Mucosa of descending colon (tissue), 3 donors: ENCODE measurements around the gene CAB39. TPM values are rescaled to one million over a fixed set of nuclear protein-coding genes. Genes with fewer than 3 reads are reported as not detected.

Source experiments
- ATAC-seq: fragments of 200-7000 bp; cut with Tn5 transposase; one replicate; pipeline ENCODE4 v1.9.1; 2020; ENCODE audit warnings: mild to moderate bottlenecking, moderate library complexity
- DNase-seq, 3 donors: peaks; one replicate each; pipeline ENCODE4 v3.0.0-alpha.2; 2020
- H3K36me3 ChIP-seq: fragments of 200-600 bp; one replicate; pipeline ENCODE4 v1.8.0; 2021; ENCODE audit warnings: low read depth, mild to moderate bottlenecking
- H3K4me1 ChIP-seq: fragments of 200-600 bp; one replicate; pipeline ENCODE4 v1.8.0; 2021; ENCODE audit warnings: low read depth, mild to moderate bottlenecking
- H3K4me3 ChIP-seq: fragments of 200-600 bp; one replicate; pipeline ENCODE4 v1.8.0; 2021; ENCODE audit warnings: mild to moderate bottlenecking
- H3K9me3 ChIP-seq: fragments of 200-600 bp; one replicate; pipeline ENCODE4 v1.8.0; 2021; ENCODE audit warnings: mild to moderate bottlenecking
- intact Hi-C, 2 donors: fragments of 100-400 bp; cut with DNase I in 1 of 2; cut with micrococcal nuclease in 1 of 2; formaldehyde crosslinking; loops; one replicate each; pipeline versions ENCODE4 v1.11.0 to v1.11.1; 2022; cut with DNase I, micrococcal nuclease
- total RNA-seq, 3 donors: library from RNA; stranded (reverse); fragmentation: NEBNext Ultra II Directional in 2 of 3; extraction: Animal tissue kit (Norgen Biotek cat#: 25700) in 2 of 3; gene quantifications; one replicate each; pipeline versions ENCODE4 v1.2.1 to v1.2.4, GENCODE V29; 2021 to 2023
- TF ChIP-seq, protein P1 (sequence below): fragments of 200-600 bp; IDR thresholded peaks from one replicate; pipeline ENCODE4 v1.8.0; 2022; ENCODE audit warnings: antibody characterized with exemption, mild to moderate bottlenecking
- donor health status: DM: no; HTN: no; CAD: no; lungs with moderate emphysema.
- donor health status: DM: no; HTN: no; CAD: no.
- donor health status: DM: no; HTN: yes; CAD: no.

CAB39 gene
- total RNA-seq, 3 donors from 2014 or later = 112 to 155 (median 115) TPM

DNA sequence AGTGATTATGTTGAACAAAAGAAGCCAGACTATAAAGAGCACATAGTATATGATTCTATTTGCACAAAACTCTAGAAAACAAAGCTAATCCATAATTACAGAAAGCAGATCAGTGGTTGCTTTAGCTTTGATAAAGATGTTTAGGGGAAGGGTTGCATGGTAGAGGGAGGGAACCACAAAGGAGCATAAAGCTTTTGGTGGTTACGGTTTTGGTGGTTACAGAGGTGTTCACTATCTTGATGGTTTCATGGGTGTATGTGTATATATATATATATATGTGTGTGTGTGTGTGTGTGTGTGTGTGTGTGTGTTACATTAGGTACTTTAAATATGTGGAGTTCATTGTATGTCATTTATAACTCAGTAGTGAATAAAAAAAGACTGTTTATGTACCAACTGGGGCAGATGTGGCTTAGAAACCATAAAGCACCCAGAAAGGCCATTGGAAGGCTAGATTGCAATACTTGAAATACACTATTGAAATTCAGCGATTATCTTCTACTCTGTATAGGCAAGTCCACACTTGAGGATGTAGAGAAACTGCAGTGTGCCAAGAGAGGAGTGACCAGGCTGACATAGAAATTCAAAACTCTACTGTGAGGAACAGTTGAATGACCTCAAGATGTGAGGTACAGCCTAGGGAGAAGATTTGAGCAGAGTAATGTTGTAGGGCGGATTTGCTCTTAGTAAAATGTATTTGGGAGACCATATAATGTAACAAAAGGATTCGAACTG, 60.6 kb downstream of the CAB39 start:
- TF ChIP-seq, protein P1, sequence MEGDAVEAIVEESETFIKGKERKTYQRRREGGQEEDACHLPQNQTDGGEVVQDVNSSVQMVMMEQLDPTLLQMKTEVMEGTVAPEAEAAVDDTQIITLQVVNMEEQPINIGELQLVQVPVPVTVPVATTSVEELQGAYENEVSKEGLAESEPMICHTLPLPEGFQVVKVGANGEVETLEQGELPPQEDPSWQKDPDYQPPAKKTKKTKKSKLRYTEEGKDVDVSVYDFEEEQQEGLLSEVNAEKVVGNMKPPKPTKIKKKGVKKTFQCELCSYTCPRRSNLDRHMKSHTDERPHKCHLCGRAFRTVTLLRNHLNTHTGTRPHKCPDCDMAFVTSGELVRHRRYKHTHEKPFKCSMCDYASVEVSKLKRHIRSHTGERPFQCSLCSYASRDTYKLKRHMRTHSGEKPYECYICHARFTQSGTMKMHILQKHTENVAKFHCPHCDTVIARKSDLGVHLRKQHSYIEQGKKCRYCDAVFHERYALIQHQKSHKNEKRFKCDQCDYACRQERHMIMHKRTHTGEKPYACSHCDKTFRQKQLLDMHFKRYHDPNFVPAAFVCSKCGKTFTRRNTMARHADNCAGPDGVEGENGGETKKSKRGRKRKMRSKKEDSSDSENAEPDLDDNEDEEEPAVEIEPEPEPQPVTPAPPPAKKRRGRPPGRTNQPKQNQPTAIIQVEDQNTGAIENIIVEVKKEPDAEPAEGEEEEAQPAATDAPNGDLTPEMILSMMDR = no peak
- intact Hi-C loops = no loop called here
- H3K9me3 ChIP-seq = no peaks in the 10 kb centered on the region
- no peak overlapping the region for H3K4me3 ChIP-seq
- H3K4me1 ChIP-seq = no peaks in the 10 kb centered on the region
- ATAC-seq (no peak), DNase-seq (no peak)
- no peaks in the 10 kb centered on the region for H3K36me3 ChIP-seq

DNA sequence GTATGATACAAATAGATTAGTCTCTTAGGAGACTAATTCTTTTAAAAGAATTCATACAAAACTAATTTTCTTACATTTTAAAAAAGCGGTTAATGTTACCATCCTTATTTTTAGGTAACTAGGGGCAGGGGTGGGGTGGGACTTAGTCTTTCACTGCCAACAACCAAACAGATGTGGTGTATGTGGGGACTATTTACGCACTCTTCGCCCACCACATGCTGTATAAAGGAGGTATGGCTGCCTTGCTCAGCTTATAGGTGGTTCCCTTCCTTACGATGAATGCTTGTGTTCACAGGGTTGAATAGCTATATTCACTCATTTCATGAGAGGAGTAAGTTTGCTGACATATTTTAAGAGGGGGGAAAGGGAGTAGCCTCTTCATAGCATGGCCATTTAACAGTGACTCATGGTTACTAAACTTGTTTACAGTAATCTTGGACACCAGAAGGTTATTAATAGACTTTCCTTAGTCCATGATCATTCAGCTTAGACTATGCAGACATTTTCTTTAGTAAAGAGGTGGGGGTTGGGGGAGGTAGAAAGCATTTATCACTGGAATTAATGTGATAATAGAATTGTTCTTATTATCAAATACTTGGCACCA, 61.8 kb downstream of the CAB39 start:
- DNase-seq (no peak), ATAC-seq (peak; percentile 70)
- Histone ChIP-seq H3K4me1 (no peaks in the 10 kb centered on the region), H3K4me3 (no peak overlapping the region), H3K36me3 (no peaks in the 10 kb centered on the region), H3K9me3 (no peaks in the 10 kb centered on the region)
- intact Hi-C loops = no loop called here
- TF ChIP-seq, protein P1 = no peak

DNA sequence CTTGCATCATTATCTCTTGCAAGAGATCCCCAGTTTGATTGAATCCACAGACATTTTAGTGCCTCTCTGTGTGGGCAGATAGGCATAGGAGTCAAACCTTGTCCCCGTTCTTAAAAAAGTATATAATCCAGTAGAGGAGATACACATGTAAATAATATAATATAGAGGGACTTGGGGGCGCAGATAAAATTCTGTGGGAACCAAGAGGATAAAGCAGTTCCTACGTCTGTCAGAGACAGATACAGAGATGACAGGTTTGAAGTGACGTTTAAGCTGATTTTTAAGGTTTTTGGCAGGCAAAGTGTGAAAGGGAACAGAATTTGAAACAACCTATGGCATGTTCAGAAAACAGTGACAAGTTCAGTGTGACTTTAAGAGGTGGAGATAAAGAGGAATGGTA, 63.1 kb downstream of the CAB39 start:
- ATAC-seq = no peak
- Histone ChIP-seq H3K9me3 (no peaks in the 10 kb centered on the region), H3K36me3 (no peaks in the 10 kb centered on the region), H3K4me1 (no peaks in the 10 kb centered on the region), H3K4me3 (no peak overlapping the region)
- DNase-seq = no peak
- TF ChIP-seq, protein P1 = no peak
- intact Hi-C loops = no loop called here

DNA sequence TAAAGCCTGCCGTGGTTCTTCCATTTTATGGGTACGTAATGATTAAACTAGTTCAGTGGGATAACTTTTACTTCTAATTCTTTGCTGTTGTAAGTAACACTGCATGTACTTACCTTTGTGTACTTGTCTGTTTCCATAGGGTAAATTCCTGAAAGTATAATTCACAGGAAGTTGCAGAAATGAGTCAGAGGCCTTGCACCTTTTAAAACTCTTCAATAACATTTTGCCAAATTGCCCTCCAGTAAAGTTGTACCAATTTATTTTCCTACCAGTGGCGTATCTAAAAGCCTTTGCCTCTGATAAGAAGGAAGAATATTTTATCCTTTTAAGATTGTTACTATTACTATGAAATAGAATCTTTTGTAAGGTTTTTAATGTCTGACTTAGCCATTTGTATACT, 65.1 kb downstream of the CAB39 start:
- intact Hi-C loops = no loop called here
- ATAC-seq = peak; percentile 42
- TF ChIP-seq, protein P1 = no peak
- H3K4me1 ChIP-seq = no peaks in the 10 kb centered on the region
- no peak for DNase-seq
- no peak overlapping the region for H3K4me3 ChIP-seq
- H3K9me3 ChIP-seq = no peaks in the 10 kb centered on the region
- no peaks in the 10 kb centered on the region for H3K36me3 ChIP-seq

DNA sequence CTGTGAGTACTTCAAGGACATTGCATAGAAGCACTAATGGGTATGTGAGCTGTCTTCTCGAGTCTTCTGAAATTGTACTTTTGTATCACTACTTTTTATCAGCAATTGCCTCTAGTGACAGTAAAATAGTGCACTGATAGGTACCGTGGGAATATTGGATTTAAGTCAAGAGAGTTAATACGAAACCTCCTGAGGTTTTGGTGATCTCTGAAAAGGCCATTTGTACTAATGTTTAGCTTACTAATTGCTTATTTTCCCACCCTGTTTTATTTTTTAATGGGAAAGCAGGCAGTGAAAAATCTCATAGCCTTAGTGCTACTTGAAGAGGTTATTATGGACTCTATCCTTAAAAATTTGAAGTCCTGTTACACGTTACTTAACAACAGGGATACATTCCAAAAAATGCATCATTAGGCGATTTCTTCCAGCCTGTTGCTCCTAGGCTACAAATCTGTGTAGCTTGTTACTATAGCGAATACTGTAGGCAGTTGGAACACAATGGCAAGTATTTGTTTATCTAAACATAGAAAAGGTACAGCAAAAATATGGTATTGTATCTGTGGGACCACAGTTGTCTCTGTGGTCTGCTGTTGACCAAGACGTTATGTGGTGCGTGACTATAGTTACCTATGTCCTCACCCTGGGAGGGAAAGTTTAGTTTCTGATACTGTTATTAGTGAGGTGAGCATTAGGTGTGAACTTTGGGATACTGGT, 65.9 kb downstream of the CAB39 start:
- Histone ChIP-seq H3K4me3 (no peak overlapping the region), H3K4me1 (no peaks in the 10 kb centered on the region), H3K36me3 (no peaks in the 10 kb centered on the region), H3K9me3 (no peaks in the 10 kb centered on the region)
- intact Hi-C loops = no loop called here
- ATAC-seq = no peak
- TF ChIP-seq, protein P1 = no peak
- no peak for DNase-seq
